Natural killer cell (primary cell): Measurements from ENCODE around the gene CDK14. TPM values are rescaled to one million over a fixed set of nuclear protein-coding genes. Genes with fewer than 3 reads are reported as not detected.

Experiments
- ATAC-seq, 3 donors: fragments of 150-1000 bp in 2 of 3; fragments of 200-7000 bp in 1 of 3; cut with Tn5 transposase; 1 replicate in 1 of 3; 2 replicates in 2 of 3; pipeline ENCODE4 v1.10.0; 2021; ENCODE audit warnings: mild to moderate bottlenecking in 2 of 3, moderate library complexity in 2 of 3
- DNase-seq, 2 donors: peaks; one replicate each; pipeline versions ENCODE4 v3.0.0 to v3.0.0-alpha.2; 2013 to 2021; ENCODE audit warnings: mixed read lengths in 1 of 2
- H3K27ac ChIP-seq: one replicate; pipeline ENCODE4 v1.5.1; 2013; ENCODE audit warnings: mild to moderate bottlenecking, low read length
- H3K27me3 ChIP-seq: one replicate; pipeline ENCODE4 v1.6.1; 2013; ENCODE audit warnings: low read length; ENCODE audit not compliant: control insufficient read depth, insufficient read depth
- H3K36me3 ChIP-seq: one replicate; pipeline ENCODE4 v1.6.1; 2013; ENCODE audit warnings: low read length; ENCODE audit not compliant: control insufficient read depth, insufficient read depth
- H3K4me1 ChIP-seq: one replicate; pipeline ENCODE4 v1.6.1; 2013; ENCODE audit warnings: low read length; ENCODE audit not compliant: control insufficient read depth, insufficient read depth
- H3K4me3 ChIP-seq: one replicate; pipeline ENCODE4 v1.5.1; 2013; ENCODE audit warnings: low read length
- H3K9me3 ChIP-seq: one replicate; pipeline ENCODE4 v1.6.1; 2013; ENCODE audit warnings: low read length; ENCODE audit not compliant: control insufficient read depth, insufficient read depth
- H3K27ac Mint-ChIP-seq, 2 donors: one replicate each; pipeline ENCODE4 v1.8.0; 2022; ENCODE audit warnings: mild to moderate bottlenecking in 2 of 2, mixed read lengths in 2 of 2, moderate library complexity in 1 of 2
- H3K27me3 Mint-ChIP-seq, 2 donors: one replicate each; pipeline ENCODE4 v1.8.0; 2022; ENCODE audit warnings: low read depth in 2 of 2, mixed read lengths in 2 of 2
- H3K36me3 Mint-ChIP-seq: one replicate; pipeline ENCODE4 v1.8.0; 2022; ENCODE audit warnings: mixed read lengths
- H3K4me1 Mint-ChIP-seq, 2 donors: one replicate each; pipeline ENCODE4 v1.8.0; 2022; ENCODE audit warnings: mixed read lengths in 2 of 2
- H3K4me3 Mint-ChIP-seq: one replicate; pipeline ENCODE4 v1.8.0; 2022; ENCODE audit warnings: mild to moderate bottlenecking, moderate library complexity, mixed read lengths
- H3K9me3 Mint-ChIP-seq, 2 donors: one replicate each; pipeline ENCODE4 v1.8.0; 2022; ENCODE audit warnings: mixed read lengths in 2 of 2
- WGBS: methylation state at CpG from one replicate; pipeline ENCODE4 v1.1.7; 2013; ENCODE audit warnings: missing lambda C conversion rate; ENCODE audit not compliant: insufficient coverage; 5-methylcytosine and 5-hydroxymethylcytosine counted together
- intact Hi-C: fragments of 100-400 bp; cut with micrococcal nuclease; formaldehyde crosslinking; loops from one replicate; pipeline ENCODE4 v1.14.2; 2022
- total RNA-seq, 4 donors: library from RNA; stranded (reverse); fragments of 120-200 nt in 1 of 4; gene quantifications; one replicate each; pipeline versions ENCODE4 v1.2.3 to v1.2.4, GENCODE V29; 2013 to 2022
- TF ChIP-seq, protein P1 (sequence below): fragments of 200-600 bp; IDR thresholded peaks from one replicate; pipeline ENCODE4 v1.8.0; 2022; ENCODE audit warnings: antibody characterized with exemption

Gene CDK14
- total RNA-seq, 3 donors from 2014 or later (not counting 1 experiment from before 2014, with no cell fraction given): 1.2 to 12.5 (median 1.9) TPM

DNA sequence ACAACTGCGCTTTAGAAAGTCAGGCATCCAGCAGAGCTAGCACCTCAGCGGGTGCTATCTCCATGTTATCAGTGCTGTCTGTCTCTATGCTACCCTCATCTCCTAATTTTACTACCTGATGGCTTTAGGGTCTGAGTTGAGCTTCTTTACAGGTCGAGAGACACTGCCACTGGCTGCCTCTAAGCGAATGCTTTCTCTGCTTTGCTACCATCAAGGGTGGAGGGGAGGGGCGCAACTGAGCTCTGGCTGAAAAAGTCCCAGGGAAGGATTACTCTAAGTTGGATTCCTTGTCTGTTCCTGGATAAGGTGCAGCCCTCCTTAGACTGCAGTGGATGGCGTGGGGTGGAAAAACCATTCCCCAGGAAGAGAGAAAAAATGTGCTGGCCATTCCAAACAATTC, 105.7 kb downstream of the CDK14 start:
- H3K36me3 Mint-ChIP-seq: no peaks in the 10 kb centered on the region
- H3K4me3 Mint-ChIP-seq: no peak overlapping the region
- no peak overlapping the region for H3K27ac ChIP-seq
- no peaks in the 10 kb centered on the region for H3K27me3 Mint-ChIP-seq
- TF ChIP-seq, protein P1, sequence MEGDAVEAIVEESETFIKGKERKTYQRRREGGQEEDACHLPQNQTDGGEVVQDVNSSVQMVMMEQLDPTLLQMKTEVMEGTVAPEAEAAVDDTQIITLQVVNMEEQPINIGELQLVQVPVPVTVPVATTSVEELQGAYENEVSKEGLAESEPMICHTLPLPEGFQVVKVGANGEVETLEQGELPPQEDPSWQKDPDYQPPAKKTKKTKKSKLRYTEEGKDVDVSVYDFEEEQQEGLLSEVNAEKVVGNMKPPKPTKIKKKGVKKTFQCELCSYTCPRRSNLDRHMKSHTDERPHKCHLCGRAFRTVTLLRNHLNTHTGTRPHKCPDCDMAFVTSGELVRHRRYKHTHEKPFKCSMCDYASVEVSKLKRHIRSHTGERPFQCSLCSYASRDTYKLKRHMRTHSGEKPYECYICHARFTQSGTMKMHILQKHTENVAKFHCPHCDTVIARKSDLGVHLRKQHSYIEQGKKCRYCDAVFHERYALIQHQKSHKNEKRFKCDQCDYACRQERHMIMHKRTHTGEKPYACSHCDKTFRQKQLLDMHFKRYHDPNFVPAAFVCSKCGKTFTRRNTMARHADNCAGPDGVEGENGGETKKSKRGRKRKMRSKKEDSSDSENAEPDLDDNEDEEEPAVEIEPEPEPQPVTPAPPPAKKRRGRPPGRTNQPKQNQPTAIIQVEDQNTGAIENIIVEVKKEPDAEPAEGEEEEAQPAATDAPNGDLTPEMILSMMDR: no peak
- H3K4me3 ChIP-seq: no peak overlapping the region
- 87% methylated on average over 6 of the region's 6 CpGs for WGBS
- DNase-seq (no peak), ATAC-seq (no peak)
- intact Hi-C loops: no loop called here
- H3K4me1 ChIP-seq: no peaks in the 10 kb centered on the region
- H3K9me3 ChIP-seq: no peaks in the 10 kb centered on the region
- no peaks in the 10 kb centered on the region for H3K36me3 ChIP-seq
- H3K27ac Mint-ChIP-seq: no peak overlapping the region
- H3K9me3 Mint-ChIP-seq: peaks cover 1 to 4% of the 10 kb centered on the region in 2 donors
- H3K4me1 Mint-ChIP-seq: no peaks in the 10 kb centered on the region
- H3K27me3 ChIP-seq: no peaks in the 10 kb centered on the region

DNA sequence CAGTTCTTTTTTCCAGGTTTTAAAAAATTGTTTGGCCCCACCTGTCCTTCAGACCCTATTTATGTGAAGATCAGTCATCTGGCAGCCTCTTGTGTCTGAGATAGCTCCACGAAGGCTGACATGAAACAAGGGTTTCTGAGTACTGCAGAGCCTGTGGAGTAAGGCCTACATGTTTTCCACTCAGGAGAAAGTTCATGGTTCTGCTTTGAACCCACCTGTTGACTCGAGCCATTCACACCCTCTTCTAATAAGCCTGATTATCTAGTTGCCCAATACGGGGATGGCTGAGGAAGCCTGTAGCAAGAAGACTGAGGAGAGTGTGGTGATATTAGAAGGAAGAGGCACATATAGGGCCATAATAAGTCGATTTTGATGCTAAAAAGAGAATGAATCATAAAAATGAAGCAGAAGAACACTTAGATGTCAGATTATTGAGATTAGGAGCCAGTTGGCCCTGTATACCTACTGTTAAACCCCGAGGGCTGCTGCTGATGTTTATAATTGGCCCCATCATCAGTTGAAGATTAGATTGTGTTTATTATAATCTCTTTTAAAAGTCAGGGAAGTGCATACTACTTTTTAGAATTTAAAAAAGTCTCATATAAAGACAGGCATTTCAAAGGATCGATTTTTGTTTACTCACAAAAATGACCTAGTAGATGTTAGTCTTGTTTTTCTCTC, 109.4 kb downstream of the CDK14 start:
- H3K4me3 ChIP-seq: no peak overlapping the region
- no peak for ATAC-seq
- Mint-ChIP-seq H3K9me3 (peaks cover 0 to 7% of the 10 kb centered on the region in 2 donors), H3K27me3 (no peaks in the 10 kb centered on the region), H3K4me3 (no peak overlapping the region), H3K36me3 (no peaks in the 10 kb centered on the region), H3K4me1 (no peaks in the 10 kb centered on the region), H3K27ac (no peak overlapping the region)
- DNase-seq: no peak
- no peaks in the 10 kb centered on the region for H3K4me1 ChIP-seq
- TF ChIP-seq, protein P1: no peak
- H3K36me3 ChIP-seq: no peaks in the 10 kb centered on the region
- no peaks in the 10 kb centered on the region for H3K9me3 ChIP-seq
- no peak overlapping the region for H3K27ac ChIP-seq
- WGBS: 82% methylated on average over 4 of the region's 6 CpGs
- intact Hi-C loops: no loop called here
- no peaks in the 10 kb centered on the region for H3K27me3 ChIP-seq

DNA sequence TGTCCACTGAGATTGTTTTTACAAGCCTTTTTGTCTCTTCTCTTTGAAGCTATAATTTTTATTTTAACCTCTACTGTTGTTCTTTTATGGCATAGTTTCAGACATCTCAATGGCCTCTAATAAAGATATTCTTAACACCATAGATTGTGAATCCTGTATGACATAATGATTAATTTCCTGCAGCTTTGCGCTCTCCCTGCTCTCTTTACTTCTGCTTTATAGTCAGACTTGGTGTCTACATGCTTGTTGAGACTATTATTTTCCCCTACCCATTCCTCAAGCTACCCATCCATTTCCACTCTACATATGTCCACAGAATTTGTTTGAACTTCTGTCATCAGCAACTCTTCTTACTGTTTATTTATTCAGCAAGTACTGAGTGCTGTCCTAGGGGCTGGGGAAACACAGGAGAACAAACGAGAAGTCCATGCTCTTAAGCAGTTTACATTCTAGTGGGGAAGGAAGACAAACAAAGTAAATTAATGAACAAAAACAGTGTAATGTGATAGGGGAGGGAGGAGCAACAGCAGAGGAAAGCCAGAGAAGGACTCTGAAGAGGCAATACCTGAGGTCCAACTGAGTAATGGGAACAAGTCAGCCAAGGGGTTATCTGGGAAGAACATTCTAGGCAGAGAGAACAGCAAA, 110.1 kb downstream of the CDK14 start:
- no peak overlapping the region for H3K27ac Mint-ChIP-seq
- no peaks in the 10 kb centered on the region for H3K27me3 Mint-ChIP-seq
- no peaks in the 10 kb centered on the region for H3K4me1 ChIP-seq
- no peak for DNase-seq
- no peaks in the 10 kb centered on the region for H3K4me1 Mint-ChIP-seq
- H3K4me3 Mint-ChIP-seq: no peak overlapping the region
- H3K9me3 ChIP-seq: no peaks in the 10 kb centered on the region
- H3K27ac ChIP-seq: no peak overlapping the region
- no peaks in the 10 kb centered on the region for H3K36me3 Mint-ChIP-seq
- no peak for ATAC-seq
- H3K4me3 ChIP-seq: no peak overlapping the region
- H3K36me3 ChIP-seq: no peaks in the 10 kb centered on the region
- intact Hi-C loops: no loop called here
- TF ChIP-seq, protein P1: no peak
- no peaks in the 10 kb centered on the region for H3K27me3 ChIP-seq
- peaks cover 0 to 7% of the 10 kb centered on the region in 2 donors for H3K9me3 Mint-ChIP-seq
- WGBS: 79% methylated on average over 2 of the region's 2 CpGs
